HFFc6 (cell line): ENCODE results near the gene IPO13. TPM values are rescaled to one million over a fixed set of nuclear protein-coding genes. Genes with fewer than 3 reads are reported as not detected.

Experiments used
- DNase-seq: peaks from one replicate; pipeline ENCODE4 v3.0.0-alpha.2; 2018
- H3K27ac Mint-ChIP-seq: 2 replicates; pipeline ENCODE4 v1.8.0; 2020; ENCODE audit warnings: mild to moderate bottlenecking, mixed read lengths
- H3K27me3 Mint-ChIP-seq: 2 replicates; pipeline ENCODE4 v1.8.0; 2021; ENCODE audit warnings: mild to moderate bottlenecking, moderate library complexity, mixed read lengths; ENCODE audit not compliant: insufficient read depth
- H3K36me3 Mint-ChIP-seq: 2 replicates; pipeline ENCODE4 v1.8.0; 2021; ENCODE audit warnings: low read depth, mixed read lengths
- H3K4me1 Mint-ChIP-seq: 2 replicates; pipeline ENCODE4 v1.8.0; 2020; ENCODE audit warnings: low read depth, mixed read lengths
- H3K4me3 Mint-ChIP-seq: 2 replicates; pipeline ENCODE4 v1.8.0; 2020; ENCODE audit warnings: mild to moderate bottlenecking, moderate library complexity, mixed read lengths
- H3K9me3 Mint-ChIP-seq: 2 replicates; pipeline ENCODE4 v1.8.0; 2020; ENCODE audit warnings: mild to moderate bottlenecking, mixed read lengths
- CTCF ChIP-seq: fragments of 200-600 bp; sonication (generic); IDR thresholded peaks from 2 replicates; pipeline ENCODE4 v1.5.0; 2021; ENCODE audit warnings: antibody characterized with exemption, mild to moderate bottlenecking
- total RNA-seq, 6 experiments: library from RNA; stranded (reverse); fragmentation: NEBNext Ultra II Directional; extraction: Animal tissue kit (Norgen Biotek cat#: 25700); gene quantifications; 2 replicates in 1 of 6; 3 replicates in 5 of 6; pipeline ENCODE4 v1.2.3, GENCODE V29; 2021

The IPO13 gene
- total RNA-seq, 6 experiments from 2014 or later: 24.0 to 27.8 (median 25.0) TPM

GRCh38 chr1:43953361-43953760 is 6.6 kb downstream of the IPO13 start:
- no peak for DNase-seq
- Mint-ChIP-seq H3K27ac (no peak overlapping the region), H3K27me3 (no peaks in the 10 kb centered on the region), H3K36me3 (peaks cover 18% of the 10 kb centered on the region), H3K9me3 (no peaks in the 10 kb centered on the region), H3K4me1 (peaks cover 27% of the 10 kb centered on the region), H3K4me3 (no peak overlapping the region)
- TF ChIP-seq CTCF: no peak

GRCh38 chr1:43954036-43954435 is 7.3 kb downstream of the IPO13 start:
- TF ChIP-seq CTCF: no peak
- Mint-ChIP-seq H3K27ac (no peak overlapping the region), H3K4me1 (peaks cover 21% of the 10 kb centered on the region), H3K27me3 (no peaks in the 10 kb centered on the region), H3K9me3 (no peaks in the 10 kb centered on the region), H3K36me3 (peaks cover 23% of the 10 kb centered on the region), H3K4me3 (no peak overlapping the region)
- no peak for DNase-seq

GRCh38 chr1:43956234-43956633 is 9.5 kb downstream of the IPO13 start:
- Mint-ChIP-seq H3K36me3 (peaks cover 17% of the 10 kb centered on the region), H3K27me3 (no peaks in the 10 kb centered on the region), H3K27ac (no peak overlapping the region), H3K4me1 (peaks cover 9% of the 10 kb centered on the region), H3K9me3 (no peaks in the 10 kb centered on the region), H3K4me3 (no peak overlapping the region)
- no peak for DNase-seq
- TF ChIP-seq CTCF: no peak

GRCh38 chr1:43957407-43958040 is 10.8 kb downstream of the IPO13 start:
- H3K4me3 Mint-ChIP-seq: no peak overlapping the region
- H3K9me3 Mint-ChIP-seq: no peaks in the 10 kb centered on the region
- DNase-seq: no peak
- H3K4me1 Mint-ChIP-seq: no peaks in the 10 kb centered on the region
- no peak for TF ChIP-seq CTCF
- H3K36me3 Mint-ChIP-seq: peaks cover 15% of the 10 kb centered on the region; the same call in 1 of the 2 replicates
- no peaks in the 10 kb centered on the region for H3K27me3 Mint-ChIP-seq
- no peak overlapping the region for H3K27ac Mint-ChIP-seq

- H3K36me3 Mint-ChIP-seq: peaks cover 19% of the 10 kb centered on the region; the same call in 1 of the 2 replicates
Measured at GRCh38 chr1:43958351-43959255, 11.9 kb downstream of the IPO13 start.

More at GRCh38 chr1:43958351-43959255, 11.9 kb downstream of the IPO13 start:
- Mint-ChIP-seq H3K4me1 (no peaks in the 10 kb centered on the region), H3K4me3 (no peak overlapping the region), H3K27ac (no peak overlapping the region), H3K27me3 (no peaks in the 10 kb centered on the region), H3K9me3 (no peaks in the 10 kb centered on the region)
- no peak for DNase-seq
- no peak for TF ChIP-seq CTCF
